HG03565 (cell line): ENCODE results near the gene DGKG.
A peak's percentile ranks its signal among the peaks of the same experiment; 100 is the strongest.

Source experiments
- ATAC-seq: cut with Tn5 transposase; IDR thresholded peaks from one replicate; pipeline ENCODE4 v1.9.1; 2021; ENCODE audit warnings: mild to moderate bottlenecking, moderate library complexity; ENCODE audit not compliant: unreplicated experiment

Gene DGKG

GRCh38 chr3:186280737-186281136 lies 81.3 kb downstream of the DGKG start:
- ATAC-seq: no peak

DNA sequence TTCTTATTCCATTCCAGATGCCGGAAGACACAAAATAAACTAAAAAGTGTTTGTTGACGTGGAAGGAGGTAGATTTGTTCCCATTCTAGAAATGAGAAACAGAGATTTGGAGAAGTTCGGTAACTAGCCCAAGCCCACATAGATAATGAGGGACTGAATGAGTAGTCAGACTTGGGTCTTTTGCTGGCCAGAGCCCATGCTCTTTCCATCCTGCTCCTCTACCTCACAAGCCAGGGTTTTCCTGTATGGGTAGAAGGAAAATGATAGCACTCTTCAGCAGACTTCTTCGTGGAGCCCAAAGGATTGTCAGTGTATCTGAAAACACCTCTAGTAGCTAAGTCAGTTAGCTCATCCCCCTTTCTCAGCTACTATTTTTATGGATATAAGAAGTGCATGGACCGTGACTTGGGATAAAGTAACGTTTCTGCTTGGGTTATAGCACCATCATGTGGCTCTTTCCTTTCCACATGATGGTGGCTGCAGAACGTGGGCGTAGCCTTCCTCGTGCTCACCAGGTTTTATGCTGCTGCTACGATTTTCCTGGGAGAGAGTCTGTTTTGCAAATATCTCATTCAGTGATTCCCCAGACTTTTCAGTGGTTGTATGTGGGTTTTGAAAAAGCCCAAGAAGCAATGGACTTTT lies 84.6 kb downstream of the DGKG start:
- ATAC-seq: no peak

GRCh38 chr3:186275436-186275835 lies 86.6 kb downstream of the DGKG start:
- ATAC-seq: no peak

DNA sequence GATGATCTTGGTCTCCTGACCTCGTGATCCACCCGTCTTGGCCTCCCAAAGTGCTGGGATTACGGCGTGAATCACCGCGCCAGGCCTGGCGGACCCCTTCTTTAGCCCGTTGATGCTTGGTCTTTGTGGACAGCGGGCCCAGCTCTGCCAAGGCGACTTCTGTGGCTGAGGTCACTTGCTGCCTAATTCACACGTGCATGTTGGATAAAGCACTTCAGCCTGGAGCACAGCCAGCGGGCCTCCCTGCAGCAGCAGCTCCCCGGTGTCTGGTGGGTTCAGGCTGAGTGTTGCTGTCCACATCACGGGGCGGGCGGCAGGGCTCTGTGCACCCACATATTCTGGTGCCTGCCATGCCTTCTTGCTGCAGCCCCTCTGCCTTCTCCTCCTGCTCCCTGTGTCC lies 88.4 kb downstream of the DGKG start:
- no peak for ATAC-seq

- ATAC-seq: no peak
Measured at GRCh38 chr3:186270701-186271100, 91.3 kb downstream of the DGKG start.

GRCh38 chr3:186268616-186269448 lies 93.2 kb downstream of the DGKG start:
- no peak for ATAC-seq

DNA sequence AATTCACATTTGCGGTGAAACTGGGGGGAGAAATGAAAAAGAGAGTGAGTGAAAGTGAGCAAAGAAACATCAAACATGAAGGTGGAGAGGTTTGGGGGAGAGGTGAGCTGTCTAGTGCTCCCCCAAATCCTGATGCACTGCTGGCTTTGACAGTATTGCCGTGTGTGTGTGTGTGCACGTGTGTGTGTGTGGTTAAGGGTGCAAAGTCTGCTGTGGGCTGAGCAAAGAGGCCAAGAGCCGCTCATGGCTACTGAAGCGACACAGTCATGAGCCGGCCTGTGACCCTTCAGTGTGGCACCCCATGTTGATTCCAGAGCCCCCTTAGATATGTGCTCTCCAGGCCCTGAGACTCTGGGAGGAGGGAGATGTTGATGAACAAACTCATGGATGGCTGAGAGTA lies 94.3 kb downstream of the DGKG start:
- ATAC-seq: no peak

DNA sequence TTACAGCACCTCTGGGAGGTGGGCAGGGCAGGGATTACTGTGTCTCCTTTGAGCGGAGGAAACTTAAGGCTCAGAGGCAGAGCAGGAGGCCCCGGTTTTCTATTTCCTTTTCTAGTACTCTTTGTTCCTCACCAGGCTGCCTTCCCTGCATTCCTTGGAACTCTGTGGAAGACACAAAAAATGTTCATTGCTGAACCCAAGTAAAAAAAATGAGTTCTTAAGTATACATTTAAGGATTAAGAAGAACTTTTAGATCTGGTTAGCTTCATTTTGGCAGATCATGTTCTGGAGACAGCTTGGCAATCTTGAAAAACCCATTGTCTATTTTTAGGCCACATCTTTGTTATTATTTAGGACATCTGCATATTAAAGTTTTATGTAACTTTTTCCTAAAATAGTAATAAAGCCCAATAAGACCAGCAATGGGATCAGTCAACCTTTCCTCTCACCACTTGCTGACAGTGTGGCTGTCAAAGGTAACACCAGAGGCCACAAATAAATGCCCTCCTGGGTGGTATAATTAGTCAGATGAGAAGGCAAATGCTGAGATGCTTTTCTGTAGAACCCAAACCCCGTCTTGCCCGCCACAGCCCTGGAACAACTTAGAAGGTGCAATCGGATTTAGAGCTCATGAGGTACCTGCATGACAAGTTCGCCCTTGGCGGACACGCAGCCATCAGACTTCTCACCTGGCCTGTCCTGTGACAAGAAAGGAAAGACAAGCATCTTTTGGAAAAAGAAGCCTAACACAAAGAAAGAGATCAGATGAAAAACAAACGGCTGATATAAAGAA lies 97.2 kb downstream of the DGKG start:
- no peak for ATAC-seq

DNA sequence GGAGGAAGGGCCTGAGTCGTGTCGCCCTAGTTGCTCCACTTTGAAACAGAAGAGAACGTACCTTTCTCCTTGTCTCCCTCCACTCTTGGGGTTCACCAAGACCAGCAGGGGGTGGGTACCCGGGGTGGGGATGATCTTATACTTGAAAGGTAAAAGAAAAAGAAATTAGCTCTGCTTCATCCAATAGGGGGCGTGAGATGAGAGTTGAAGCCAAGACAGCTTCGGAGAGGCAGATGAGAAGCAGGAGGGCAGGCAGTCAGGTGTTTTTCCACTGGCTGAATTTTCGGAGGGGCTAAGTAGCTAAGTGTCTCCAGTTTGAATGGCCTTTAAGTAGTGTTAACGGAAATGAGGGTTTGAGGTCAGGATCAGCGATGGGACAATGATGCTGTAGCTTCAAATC lies 100.4 kb downstream of the DGKG start:
- no peak for ATAC-seq

GRCh38 chr3:186260726-186261125 lies 101.3 kb downstream of the DGKG start:
- ATAC-seq: no peak

GRCh38 chr3:186259612-186260383 lies 102.2 kb downstream of the DGKG start:
- no peak for ATAC-seq

GRCh38 chr3:186258968-186259367 lies 103.1 kb downstream of the DGKG start:
- ATAC-seq: no peak

DNA sequence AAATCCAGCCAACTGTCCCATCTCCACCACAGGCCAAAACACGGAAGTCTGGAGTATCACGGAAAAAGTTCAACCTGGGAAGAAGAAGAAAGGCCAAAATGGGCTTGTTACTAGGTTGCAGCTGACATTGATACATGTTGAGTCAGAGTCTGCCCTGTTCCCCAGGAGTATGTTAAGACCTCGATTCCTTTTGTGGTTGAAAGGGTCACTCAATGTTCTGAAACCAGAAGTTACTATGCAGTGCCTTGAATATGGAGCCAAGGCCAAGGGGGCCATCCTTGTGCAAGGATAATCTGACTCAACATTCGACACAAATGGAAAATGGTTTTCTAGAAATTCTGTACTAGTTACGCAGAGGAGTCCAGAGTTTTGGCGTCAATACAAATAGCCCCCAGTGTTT lies 104.2 kb downstream of the DGKG start:
- no peak for ATAC-seq

- ATAC-seq: peak; percentile 21
Measured at GRCh38 chr3:186255703-186256331, 106.2 kb downstream of the DGKG start.

DNA sequence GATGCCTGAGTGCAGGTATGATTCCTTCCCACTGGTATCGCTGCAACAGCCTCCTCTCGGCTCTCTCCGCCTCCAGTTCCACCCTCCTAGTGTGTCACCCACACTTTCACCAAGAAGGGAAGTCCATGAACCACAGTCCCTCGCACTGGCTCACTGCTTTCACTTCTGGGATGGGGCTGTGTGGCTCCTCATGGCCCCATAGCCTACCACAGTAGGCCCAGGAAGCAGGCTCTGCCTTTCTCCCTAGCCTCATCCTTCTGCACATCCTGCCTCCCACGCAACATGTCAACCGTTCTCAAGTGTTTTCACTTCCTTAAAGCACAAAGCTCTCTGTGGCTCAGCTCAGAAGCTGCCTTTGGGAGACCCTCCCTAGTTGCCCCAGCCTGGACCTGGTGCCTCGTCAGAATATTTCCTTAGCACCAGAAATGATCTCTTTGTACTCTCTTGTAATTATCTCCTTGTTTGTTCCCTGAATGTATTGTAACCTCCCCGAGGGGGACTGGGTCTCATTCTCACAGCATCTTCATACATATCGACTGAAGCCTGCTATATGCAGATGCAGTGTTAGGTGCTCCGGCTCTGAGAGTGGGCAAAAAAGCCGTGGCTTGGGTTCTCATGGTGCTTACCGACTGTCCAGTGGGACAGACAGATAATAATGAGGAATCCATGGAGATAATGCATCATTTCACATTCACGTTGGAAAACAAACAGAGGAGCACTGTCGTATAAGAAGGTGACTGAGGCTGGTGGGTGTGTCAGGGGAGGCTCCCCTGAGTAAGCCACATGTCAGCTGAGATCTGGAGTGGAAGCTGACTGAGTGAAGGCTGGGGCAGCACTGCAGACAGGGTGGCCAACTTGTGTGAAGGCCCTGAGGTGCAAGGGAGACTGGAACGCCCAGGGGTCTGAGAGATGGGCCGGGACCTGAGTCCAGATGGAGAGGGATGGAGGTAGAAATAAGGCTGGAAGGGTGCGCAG lies 107.1 kb downstream of the DGKG start:
- peak; percentile 71 for ATAC-seq

- ATAC-seq: no peak
Measured at GRCh38 chr3:186251948-186252619, 110.0 kb downstream of the DGKG start.

DNA sequence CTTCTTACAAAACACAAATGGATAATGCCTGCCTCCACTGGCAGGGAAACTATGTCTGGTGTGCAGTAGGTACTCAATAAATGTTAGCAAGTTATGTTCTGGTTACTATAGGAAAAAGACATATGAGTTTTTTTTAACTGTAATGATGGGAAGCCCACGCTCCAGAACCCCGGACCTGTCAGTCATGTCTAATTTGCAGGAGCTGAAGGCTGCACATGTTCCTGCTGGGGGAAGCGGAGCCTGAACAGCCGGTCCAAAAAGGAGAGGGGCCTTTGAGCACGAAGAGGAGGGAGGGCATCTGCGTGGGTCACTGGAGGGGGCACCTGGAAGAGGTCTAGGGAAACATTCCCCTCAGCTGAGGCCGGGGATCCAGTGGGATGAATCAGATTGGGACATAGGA lies 113.2 kb downstream of the DGKG start:
- ATAC-seq: no peak
